ENCODE results near the gene TP53RK. TPM values are rescaled to one million over a fixed set of nuclear protein-coding genes. Genes with fewer than 3 reads are reported as not detected.
A peak's percentile ranks its signal among the peaks of the same experiment; 100 is the strongest.

TP53RK gene
- total RNA-seq, 4 donors from 2014 or later, result 20.2 to 49.6 (median 36.1) TPM

DNA sequence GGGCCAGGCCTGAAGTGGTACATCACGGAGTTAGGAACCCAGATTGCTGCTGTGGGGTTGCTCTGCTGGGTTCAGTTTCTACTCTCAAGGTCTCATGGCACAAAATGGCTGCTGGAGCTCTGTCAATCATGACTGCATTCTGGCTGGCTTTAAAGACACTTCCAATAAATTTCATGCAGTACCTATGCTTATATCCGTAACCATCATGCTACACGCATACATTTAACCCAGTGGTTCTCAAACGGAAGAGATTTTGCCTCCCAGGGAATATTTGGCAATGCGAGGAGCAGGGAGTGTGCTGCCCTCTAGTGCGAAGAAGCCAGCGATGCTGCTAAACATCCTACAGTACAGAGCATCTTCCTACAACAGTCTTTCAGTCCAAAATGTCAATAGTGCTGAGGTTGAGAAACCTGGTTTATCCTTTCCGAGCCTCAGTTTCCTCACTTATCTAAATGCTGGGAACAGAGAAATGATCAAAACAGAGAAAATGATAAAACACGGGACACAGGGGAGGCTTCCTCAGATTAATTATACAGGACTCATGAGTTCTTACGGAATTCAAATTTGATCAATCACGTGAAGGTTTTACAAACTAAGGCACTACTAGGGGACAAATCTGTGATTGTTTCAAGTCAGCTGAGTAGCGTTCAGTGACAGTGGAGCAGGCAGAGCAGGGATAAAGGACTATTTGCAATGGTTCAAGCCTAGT is 10.6 kb upstream of the TP53RK start:
- H3K9me3 ChIP-seq, result no peaks in the 10 kb centered on the region
- WGBS, 2 donors, result 46 to 50% methylated on average over 12 of the region's 12 CpGs
- H3K4me3 ChIP-seq (replicated peaks in 1 of 3), result no peak overlapping the region
- no peak overlapping the region for H3K27ac ChIP-seq
- H3K36me3 ChIP-seq, result no peaks in the 10 kb centered on the region
- no peaks in the 10 kb centered on the region for H3K27me3 ChIP-seq
- intact Hi-C loops (cut with DNase I), result no loop called here
- H3K4me1 ChIP-seq, result no peaks in the 10 kb centered on the region
- TF ChIP-seq, protein P1, sequence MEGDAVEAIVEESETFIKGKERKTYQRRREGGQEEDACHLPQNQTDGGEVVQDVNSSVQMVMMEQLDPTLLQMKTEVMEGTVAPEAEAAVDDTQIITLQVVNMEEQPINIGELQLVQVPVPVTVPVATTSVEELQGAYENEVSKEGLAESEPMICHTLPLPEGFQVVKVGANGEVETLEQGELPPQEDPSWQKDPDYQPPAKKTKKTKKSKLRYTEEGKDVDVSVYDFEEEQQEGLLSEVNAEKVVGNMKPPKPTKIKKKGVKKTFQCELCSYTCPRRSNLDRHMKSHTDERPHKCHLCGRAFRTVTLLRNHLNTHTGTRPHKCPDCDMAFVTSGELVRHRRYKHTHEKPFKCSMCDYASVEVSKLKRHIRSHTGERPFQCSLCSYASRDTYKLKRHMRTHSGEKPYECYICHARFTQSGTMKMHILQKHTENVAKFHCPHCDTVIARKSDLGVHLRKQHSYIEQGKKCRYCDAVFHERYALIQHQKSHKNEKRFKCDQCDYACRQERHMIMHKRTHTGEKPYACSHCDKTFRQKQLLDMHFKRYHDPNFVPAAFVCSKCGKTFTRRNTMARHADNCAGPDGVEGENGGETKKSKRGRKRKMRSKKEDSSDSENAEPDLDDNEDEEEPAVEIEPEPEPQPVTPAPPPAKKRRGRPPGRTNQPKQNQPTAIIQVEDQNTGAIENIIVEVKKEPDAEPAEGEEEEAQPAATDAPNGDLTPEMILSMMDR (IDR thresholded peaks at IDR 0.05), result peak in 2 of 6 experiments; percentile 20 to 37
- TF ChIP-seq POLR2A (IDR thresholded peaks at IDR 0.05), result no peak
- DNase-seq, result no peak

DNA sequence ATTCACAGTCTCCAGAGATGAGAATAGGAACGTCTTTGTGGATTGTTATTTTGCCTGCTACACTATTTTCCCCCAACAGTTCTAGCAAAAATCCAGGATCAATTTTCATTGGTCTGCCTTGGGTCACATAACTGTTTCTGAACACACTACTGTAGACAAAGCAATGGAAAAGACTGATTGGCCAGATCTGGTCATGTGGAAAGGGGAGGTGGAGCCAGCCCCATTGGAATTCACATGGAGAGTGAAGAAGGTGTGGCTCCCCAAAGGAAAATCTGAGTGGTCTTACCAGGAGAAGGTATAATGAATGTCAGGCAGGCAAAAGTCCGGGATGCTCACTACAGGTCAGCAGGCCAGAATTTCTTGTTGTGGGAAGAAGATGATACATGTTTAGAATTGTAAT is 9.5 kb upstream of the TP53RK start:
- no peaks in the 10 kb centered on the region for H3K9me3 ChIP-seq
- TF ChIP-seq POLR2A (IDR thresholded peaks at IDR 0.05), result no peak
- TF ChIP-seq, protein P1 (IDR thresholded peaks at IDR 0.05), result no peak
- no peak overlapping the region for H3K4me3 ChIP-seq (replicated peaks in 1 of 3)
- intact Hi-C loops (cut with DNase I), result no loop called here
- H3K27ac ChIP-seq, result no peak overlapping the region
- H3K27me3 ChIP-seq, result no peaks in the 10 kb centered on the region
- 90 to 100% methylated on average over 2 of the region's 2 CpGs for WGBS, 2 donors
- no peak for DNase-seq
- no peaks in the 10 kb centered on the region for H3K4me1 ChIP-seq
- H3K36me3 ChIP-seq, result no peaks in the 10 kb centered on the region

DNA sequence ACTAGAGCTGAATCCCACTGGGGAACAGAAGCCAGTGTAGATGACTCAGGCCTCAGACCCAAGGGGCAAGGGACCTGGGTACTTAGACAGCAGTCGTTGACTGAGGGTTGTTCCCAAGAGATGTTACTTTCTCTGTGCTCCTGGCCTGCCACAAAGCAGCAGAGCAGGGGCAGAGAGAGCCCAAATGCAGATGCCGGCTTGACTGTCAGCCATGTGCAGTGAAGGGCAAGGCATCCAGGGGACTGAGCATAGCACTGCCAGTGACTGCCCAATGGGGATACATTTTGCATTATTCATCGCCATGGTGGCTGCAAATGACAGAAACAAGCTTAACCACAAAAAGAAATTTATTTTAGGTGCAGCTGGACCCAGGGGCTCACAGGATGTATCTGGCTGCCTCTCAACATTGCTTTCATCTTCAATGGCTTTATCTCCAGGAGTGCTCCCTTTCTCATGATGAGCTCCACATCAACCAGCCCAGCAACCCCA is 7.6 kb upstream of the TP53RK start:
- TF ChIP-seq POLR2A (IDR thresholded peaks at IDR 0.05), result no peak
- TF ChIP-seq, protein P1 (IDR thresholded peaks at IDR 0.05), result no peak
- no peak for DNase-seq
- no peaks in the 10 kb centered on the region for H3K36me3 ChIP-seq
- H3K27me3 ChIP-seq, result no peaks in the 10 kb centered on the region
- 79 to 84% methylated on average over 3 of the region's 3 CpGs for WGBS, 2 donors
- intact Hi-C loops (cut with DNase I), result no loop called here
- no peaks in the 10 kb centered on the region for H3K9me3 ChIP-seq
- no peak overlapping the region for H3K27ac ChIP-seq
- no peaks in the 10 kb centered on the region for H3K4me1 ChIP-seq
- H3K4me3 ChIP-seq (replicated peaks in 1 of 3), result no peak overlapping the region

DNA sequence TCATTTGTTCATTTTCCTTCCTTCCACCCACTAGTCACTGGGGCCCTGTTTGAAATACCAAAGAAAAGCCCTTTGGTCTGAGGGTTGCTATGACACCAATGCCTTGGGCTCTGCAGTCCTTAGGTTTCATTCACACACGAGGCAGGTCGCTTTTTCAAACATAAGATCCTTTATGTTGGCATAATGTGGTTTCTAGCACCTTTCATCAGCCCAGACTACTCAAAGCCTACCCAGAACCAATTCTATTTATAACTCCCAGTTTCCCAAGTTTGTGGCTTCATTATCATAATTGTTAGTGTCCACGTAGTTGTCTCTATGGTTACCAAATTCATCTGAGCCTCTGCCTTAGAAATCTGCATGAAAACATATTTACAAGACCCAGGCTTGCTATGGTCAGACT is 6.6 kb upstream of the TP53RK start:
- H3K9me3 ChIP-seq, result no peaks in the 10 kb centered on the region
- no peak for TF ChIP-seq POLR2A (IDR thresholded peaks at IDR 0.05)
- TF ChIP-seq, protein P1 (IDR thresholded peaks at IDR 0.05), result no peak

DNA sequence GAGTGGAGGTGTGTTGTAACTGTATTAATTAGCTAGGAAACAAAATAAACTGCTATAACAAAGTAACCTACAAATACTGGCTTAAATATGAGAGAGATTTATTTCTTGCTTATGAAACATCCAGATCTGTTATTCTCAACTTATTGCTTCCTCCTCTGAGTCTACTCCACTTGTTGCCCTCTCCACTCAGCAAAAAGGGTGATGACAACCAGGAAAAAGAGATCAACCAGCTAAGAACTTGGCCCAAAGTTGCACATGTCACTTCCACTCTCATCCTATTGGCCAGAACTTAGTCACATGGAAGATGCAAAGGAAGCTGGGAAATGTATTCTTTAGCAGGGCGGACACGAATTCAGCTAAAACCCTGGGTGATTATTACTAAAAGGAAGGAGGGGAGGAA is 5.2 kb upstream of the TP53RK start:
- no peak for DNase-seq
- Histone ChIP-seq H3K36me3 (no peaks in the 10 kb centered on the region), H3K27me3 (no peaks in the 10 kb centered on the region), H3K4me3 (replicated peaks in 1 of 3) (no peak overlapping the region), H3K27ac (no peak overlapping the region), H3K9me3 (no peaks in the 10 kb centered on the region), H3K4me1 (no peaks in the 10 kb centered on the region)
- TF ChIP-seq, protein P1 (IDR thresholded peaks at IDR 0.05), result no peak
- TF ChIP-seq POLR2A (IDR thresholded peaks at IDR 0.05), result no peak
- 65 to 71% methylated on average over 2 of the region's 2 CpGs for WGBS, 2 donors
- intact Hi-C loops (cut with DNase I), result no loop called here

More for the DNA sequence above, 6.6 kb upstream of the TP53RK start:
- Histone ChIP-seq H3K27ac (no peak overlapping the region), H3K27me3 (no peaks in the 10 kb centered on the region), H3K36me3 (no peaks in the 10 kb centered on the region), H3K4me1 (no peaks in the 10 kb centered on the region), H3K4me3 (replicated peaks in 1 of 3) (no peak overlapping the region)
- 40 to 49% methylated on average over 3 of the region's 3 CpGs for WGBS, 2 donors
- DNase-seq, result no peak
- intact Hi-C loops (cut with DNase I), result no loop called here
